Activated CD4-positive, alpha-beta T cell treated with anti-CD3 and anti-CD28 coated beads for 36 hours (primary cell): Measurements from ENCODE around the gene RRP9. TPM values are rescaled to one million over a fixed set of nuclear protein-coding genes. Genes with fewer than 3 reads are reported as not detected.

Experiments
- ATAC-seq: fragments of 200-7000 bp; cut with Tn5 transposase; one replicate; pipeline ENCODE4 v1.10.0; 2021; ENCODE audit warnings: mild to moderate bottlenecking, moderate library complexity
- CTCF ChIA-PET: fragments of 350-600 bp; sonication (Branson Sonifier 250); formaldehyde crosslinking; loops from one replicate; lab custom pipeline; 2021; ENCODE audit warnings: antibody characterized with exemption; lab: Charles Lee
- POLR2A ChIA-PET: fragments of 350-600 bp; sonication (Branson Sonifier 250); formaldehyde crosslinking; loops from one replicate; lab custom pipeline; 2021; ENCODE audit warnings: antibody characterized with exemption, inconsistent platforms; lab: Charles Lee
- DNase-seq: peaks from one replicate; pipeline ENCODE4 v3.0.0-alpha.2; 2020
- H3K27ac Mint-ChIP-seq: one replicate; pipeline ENCODE4 v1.8.0; 2021; ENCODE audit warnings: mixed read lengths
- H3K27me3 Mint-ChIP-seq: one replicate; pipeline ENCODE4 v1.8.0; 2021; ENCODE audit warnings: mixed read lengths
- H3K36me3 Mint-ChIP-seq: one replicate; pipeline ENCODE4 v1.8.0; 2021; ENCODE audit warnings: low read depth, mixed read lengths
- H3K4me1 Mint-ChIP-seq: one replicate; pipeline ENCODE4 v1.8.0; 2021; ENCODE audit warnings: mixed read lengths
- H3K4me3 Mint-ChIP-seq: one replicate; pipeline ENCODE4 v1.8.0; 2021; ENCODE audit warnings: mild to moderate bottlenecking, moderate library complexity, mixed read lengths
- H3K9me3 Mint-ChIP-seq: one replicate; pipeline ENCODE4 v1.8.0; 2021; ENCODE audit warnings: low read depth, mixed read lengths
- intact Hi-C, 2 experiments: fragments of 100-400 bp; cut with DNase I in 1 of 2; cut with micrococcal nuclease in 1 of 2; formaldehyde crosslinking; loops; one replicate each; pipeline versions ENCODE4 v1.14.2 to v1.15.1; 2022 to 2024; cut with DNase I, micrococcal nuclease
- total RNA-seq, 2 experiments: library from RNA; stranded (reverse); gene quantifications; one replicate each; pipeline ENCODE4 v1.2.3, GENCODE V29; 2021

The RRP9 gene
- total RNA-seq, 2 experiments from 2014 or later, result 38.2 to 39.3 TPM

GRCh38 chr3:51982838-51983577, 41.3 kb upstream of the RRP9 start, which contains the start of gene ACY1:
Gene ACY1, plus strand, starts transcription at chr3:51983535. Its CDS starts 530 bp downstream, at chr3:51984065.
- H3K27ac Mint-ChIP-seq, result peak within 1 kb of the TSS; percentile 96
- intact Hi-C loops, result loop anchor here (1.0 kb wide), 5 partner anchors 9 to 171 kb away; partner anchors contain the start of genes PARP3 (in 2 of the 2), RPL29 (in 2 of the 2), ABHD14B (in 1 of the 2) and POC1A (in 1 of the 2)
- ATAC-seq (peak; percentile 88), DNase-seq (peak; percentile 90)
- H3K36me3 Mint-ChIP-seq, result peaks cover 3% of the 10 kb centered on the region
- peaks cover 20% of the 10 kb centered on the region for H3K4me1 Mint-ChIP-seq
- no peaks in the 10 kb centered on the region for H3K27me3 Mint-ChIP-seq
- H3K4me3 Mint-ChIP-seq, result peak within 1 kb of the TSS; percentile 96
- POLR2A ChIA-PET, result interaction anchor here (0.6 to 4.1 kb wide), 9 partner anchors 8 to 296 kb away, joined by 3 to 43 read pairs (median 6); partner anchors contain the start of genes ABHD14A, ABHD14B, DUSP7 and PARP3
- CTCF ChIA-PET, result interaction anchor here (0.5 to 2.7 kb wide), 14 partner anchors 9 to 172 kb away, joined by 3 to 25 read pairs (median 6); partner anchors contain the start of genes ABHD14B, PARP3, PCBP4 and POC1A
- no peaks in the 10 kb centered on the region for H3K9me3 Mint-ChIP-seq

GRCh38 chr3:51982352-51982837, 40.7 kb upstream of the RRP9 start:
- no peaks in the 10 kb centered on the region for H3K9me3 Mint-ChIP-seq
- ChIA-PET POLR2A (interaction anchor here (0.6 to 4.1 kb wide), 8 partner anchors 8 to 305 kb away, joined by 3 to 43 read pairs (median 6); partner anchors contain the start of genes ABHD14B, DUSP7, GLYCTK and PARP3), CTCF (interaction anchor here (0.5 to 2.7 kb wide), 14 partner anchors 9 to 593 kb away, joined by 3 to 25 read pairs (median 6); partner anchors contain the start of genes ABHD14B, PARP3, PCBP4 and POC1A)
- intact Hi-C loops, result no loop called here
- peak; percentile 37 for ATAC-seq
- peak overlapping the region; percentile 96 for H3K27ac Mint-ChIP-seq
- peaks cover 21% of the 10 kb centered on the region for H3K4me1 Mint-ChIP-seq
- peak overlapping the region; percentile 96 for H3K4me3 Mint-ChIP-seq
- H3K36me3 Mint-ChIP-seq, result peaks cover 3% of the 10 kb centered on the region
- peak; percentile 67 for DNase-seq
- H3K27me3 Mint-ChIP-seq, result no peaks in the 10 kb centered on the region

- CTCF ChIA-PET, result interaction anchor here (0.6 to 0.9 kb wide), 2 partner anchors 16 to 1361 kb away, joined by 3 to 4 read pairs; partner anchors contain the start of gene RPL29
- H3K27me3 Mint-ChIP-seq, result no peaks in the 10 kb centered on the region
- intact Hi-C loops, result no loop called here
These were observed 38.5 kb upstream of the RRP9 start for GRCh38 chr3:51980253-51980652.

GRCh38 chr3:51978143-51978502, 36.4 kb upstream of the RRP9 start:
- POLR2A ChIA-PET, result no interaction called here
- intact Hi-C loops, result loop anchor here in 1 of 2 experiments (10.0 kb wide), 2 partner anchors 583 to 707 kb away; partner anchors contain the start of genes GNL3, PBRM1 and RBM15B
- no peak for ATAC-seq
- no peak overlapping the region for H3K4me3 Mint-ChIP-seq
- no peak overlapping the region for H3K27ac Mint-ChIP-seq
- CTCF ChIA-PET, result no interaction called here
- no peaks in the 10 kb centered on the region for H3K27me3 Mint-ChIP-seq
- H3K4me1 Mint-ChIP-seq, result peaks cover 39% of the 10 kb centered on the region
- H3K9me3 Mint-ChIP-seq, result no peaks in the 10 kb centered on the region
- peaks cover 6% of the 10 kb centered on the region for H3K36me3 Mint-ChIP-seq
- no peak for DNase-seq

More at GRCh38 chr3:51980253-51980652, 38.5 kb upstream of the RRP9 start:
- ATAC-seq (no peak), DNase-seq (no peak)
- POLR2A ChIA-PET, result no interaction called here
- Mint-ChIP-seq H3K27ac (no peak overlapping the region), H3K4me1 (peaks cover 39% of the 10 kb centered on the region), H3K9me3 (no peaks in the 10 kb centered on the region), H3K4me3 (no peak overlapping the region), H3K36me3 (peaks cover 3% of the 10 kb centered on the region)

- no peak overlapping the region for H3K4me3 Mint-ChIP-seq
- no peak for ATAC-seq
- POLR2A ChIA-PET, result interaction anchor here (0.6 to 1.1 kb wide), 3 partner anchors 15 to 300 kb away, joined by 3 to 4 read pairs (median 3); no protein-coding TSS in a partner anchor
- intact Hi-C loops, result loop anchor here in 1 of 2 experiments (10.0 kb wide), 2 partner anchors 583 to 707 kb away; partner anchors contain the start of genes GNL3, PBRM1 and RBM15B
- H3K4me1 Mint-ChIP-seq, result peaks cover 37% of the 10 kb centered on the region
- DNase-seq, result peak; percentile 56
- H3K27me3 Mint-ChIP-seq, result no peaks in the 10 kb centered on the region
- peaks cover 6% of the 10 kb centered on the region for H3K36me3 Mint-ChIP-seq
- H3K27ac Mint-ChIP-seq, result peak overlapping the region; percentile 44
- CTCF ChIA-PET, result interaction anchor here (0.5 to 1.0 kb wide), 2 partner anchors 8 to 65 kb away, joined by 3 read pairs; no protein-coding TSS in a partner anchor
- no peaks in the 10 kb centered on the region for H3K9me3 Mint-ChIP-seq
These were observed 35.9 kb upstream of the RRP9 start for GRCh38 chr3:51977446-51978142.

GRCh38 chr3:51975852-51976549, 34.3 kb upstream of the RRP9 start:
- intact Hi-C loops, result loop anchor here (1.0 to 10.0 kb wide), 5 partner anchors 19 to 709 kb away; partner anchors contain the start of genes GNL3 (in 1 of the 2), PBRM1 (in 1 of the 2), POC1A (in 1 of the 2) and RBM15B (in 1 of the 2)
- no peak for ATAC-seq

GRCh38 chr3:51974963-51975851, 33.5 kb upstream of the RRP9 start, which contains the start of gene ABHD14A:
Gene ABHD14A, plus strand, starts transcription at chr3:51975064. Its CDS starts 72 bp downstream, at chr3:51975136.
- H3K9me3 Mint-ChIP-seq, result no peaks in the 10 kb centered on the region
- peak within 1 kb of the TSS; percentile 97 for H3K4me3 Mint-ChIP-seq
- H3K36me3 Mint-ChIP-seq, result peaks cover 9% of the 10 kb centered on the region
- no peaks in the 10 kb centered on the region for H3K27me3 Mint-ChIP-seq
- ChIA-PET CTCF (interaction anchor here (0.7 to 3.1 kb wide), 4 partner anchors 14 to 181 kb away, joined by 3 to 30 read pairs (median 4); partner anchors contain the start of genes PARP3 and RRP9), POLR2A (interaction anchor here (0.6 to 1.0 kb wide), 4 partner anchors 8 to 228 kb away, joined by 3 to 4 read pairs (median 3); partner anchors contain the start of genes ACY1 and PARP3)
- intact Hi-C loops, result loop anchor here (1.0 to 10.0 kb wide), 8 partner anchors 8 to 710 kb away; partner anchors contain the start of genes PARP3 (in 2 of the 2), RPL29 (in 2 of the 2), ACY1 (in 1 of the 2) and GNL3 (in 1 of the 2)
- peak; percentile 70 for ATAC-seq
- peaks cover 34% of the 10 kb centered on the region for H3K4me1 Mint-ChIP-seq
- H3K27ac Mint-ChIP-seq, result peak within 1 kb of the TSS; percentile 97
- DNase-seq, result peak; percentile 81

More at GRCh38 chr3:51975852-51976549, 34.3 kb upstream of the RRP9 start:
- Mint-ChIP-seq H3K9me3 (no peaks in the 10 kb centered on the region), H3K27ac (peak overlapping the region; percentile 89), H3K27me3 (no peaks in the 10 kb centered on the region), H3K36me3 (peaks cover 9% of the 10 kb centered on the region), H3K4me1 (peaks cover 33% of the 10 kb centered on the region), H3K4me3 (peak overlapping the region; percentile 97)
- ChIA-PET CTCF (interaction anchor here (0.5 to 3.1 kb wide), 4 partner anchors 33 to 172 kb away, joined by 3 to 30 read pairs (median 4); partner anchors contain the start of genes PARP3 and RRP9), POLR2A (interaction anchor here (1.1 kb wide), 1 partner anchor 17 kb away, joined by 3 read pairs; no protein-coding TSS in a partner anchor)
- DNase-seq, result peak; percentile 55

GRCh38 chr3:51974277-51974962, 32.7 kb upstream of the RRP9 start:
- Mint-ChIP-seq H3K27ac (peak overlapping the region; percentile 97), H3K36me3 (peaks cover 9% of the 10 kb centered on the region), H3K4me1 (peaks cover 34% of the 10 kb centered on the region)

More at GRCh38 chr3:51974277-51974962, 32.7 kb upstream of the RRP9 start:
- peak overlapping the region; percentile 97 for H3K4me3 Mint-ChIP-seq
- H3K27me3 Mint-ChIP-seq, result no peaks in the 10 kb centered on the region
- DNase-seq (peak; percentile 52), ATAC-seq (peak; percentile 39)
- ChIA-PET CTCF (interaction anchor here (0.6 to 3.1 kb wide), 18 partner anchors 8 to 476 kb away, joined by 3 to 30 read pairs (median 4); partner anchors contain the start of genes ACY1, GPR62, PARP3 and RPL29), POLR2A (interaction anchor here (0.6 to 1.5 kb wide), 7 partner anchors 8 to 279 kb away, joined by 3 to 8 read pairs (median 3); partner anchors contain the start of genes ACY1 and PARP3)
- intact Hi-C loops, result loop anchor here (1.0 to 10.0 kb wide), 7 partner anchors 9 to 710 kb away; partner anchors contain the start of genes PARP3 (in 2 of the 2), RPL29 (in 2 of the 2), ACY1 (in 1 of the 2) and GNL3 (in 1 of the 2)
- no peaks in the 10 kb centered on the region for H3K9me3 Mint-ChIP-seq
